CD14-positive monocyte (primary cell): ENCODE results near the gene F11R. TPM values are rescaled to one million over a fixed set of nuclear protein-coding genes. Genes with fewer than 3 reads are reported as not detected.
"Not testable (repeated sequence)": the region's sequence is repeated elsewhere in the genome, so short reads cannot be mapped to it uniquely, and the experiment has no call there.

ENCODE experiments used
- DNase-seq, 3 donors: peaks; one replicate each; pipeline ENCODE4 v3.0.0-alpha.2; 2011 to 2022
- H2AFZ ChIP-seq: 2 replicates; pipeline ENCODE4 v1.6.0; 2012; ENCODE audit warnings: mild to moderate bottlenecking, low read depth, low read length, inconsistent platforms; ENCODE audit not compliant: insufficient read depth, poor library complexity, severe bottlenecking
- H3K27ac ChIP-seq, 2 donors: 1 replicate in 1 of 2; 2 replicates in 1 of 2; pipeline ENCODE4 v1.5.1; 2012 to 2013; ENCODE audit warnings: low read length in 2 of 2, control low read depth in 1 of 2, inconsistent platforms in 1 of 2, low read depth in 1 of 2, mild to moderate bottlenecking in 1 of 2
- H3K27me3 ChIP-seq, 2 donors: one replicate each; pipeline versions ENCODE4 v1.6.0 to v1.6.1; 2011 to 2013; ENCODE audit warnings: low read length in 2 of 2; ENCODE audit not compliant: control insufficient read depth in 2 of 2, insufficient read depth in 2 of 2
- H3K36me3 ChIP-seq, 2 donors: replicated peaks in 1 of 2; 1 replicate in 1 of 2; 2 replicates in 1 of 2; pipeline versions ENCODE4 v1.5.1 to v1.6.1; 2012 to 2013; ENCODE audit warnings: low read length in 2 of 2, control low read depth in 1 of 2, inconsistent platforms in 1 of 2, mild to moderate bottlenecking in 1 of 2; ENCODE audit not compliant: insufficient read depth in 2 of 2, control insufficient read depth in 1 of 2
- H3K4me1 ChIP-seq, 2 donors: 1 replicate in 1 of 2; 2 replicates in 1 of 2; pipeline versions ENCODE4 v1.5.1 to v1.6.1; 2012 to 2013; ENCODE audit warnings: low read length in 2 of 2, control low read depth in 1 of 2, inconsistent platforms in 1 of 2, mild to moderate bottlenecking in 1 of 2, moderate library complexity in 1 of 2; ENCODE audit not compliant: insufficient read depth in 2 of 2, control insufficient read depth in 1 of 2
- H3K4me2 ChIP-seq: replicated peaks from 2 replicates; pipeline ENCODE3; 2012; ENCODE audit warnings: low read length, moderate library complexity, mild to moderate bottlenecking; ENCODE audit not compliant: poor library complexity, severe bottlenecking; ENCODE audit errors: extremely low read depth
- H3K4me3 ChIP-seq, 3 experiments: fragments of 200-600 bp in 1 of 3; sonication (generic) in 1 of 3; replicated peaks in 1 of 3; 1 replicate in 2 of 3; 2 replicates in 1 of 3; pipeline ENCODE4 v1.5.1; 2011 to 2013; ENCODE audit warnings: low read length in 3 of 3, mild to moderate bottlenecking in 3 of 3, control low read depth in 2 of 3, low read depth in 2 of 3, inconsistent platforms in 1 of 3, moderate library complexity in 1 of 3
- H3K79me2 ChIP-seq: 2 replicates; pipeline ENCODE4 v1.6.0; 2012; ENCODE audit warnings: mild to moderate bottlenecking, control low read depth, inconsistent platforms, low read length, moderate library complexity; ENCODE audit not compliant: insufficient read depth
- H3K9ac ChIP-seq: 2 replicates; pipeline ENCODE4 v1.6.0; 2017; ENCODE audit warnings: low read length, mild to moderate bottlenecking; ENCODE audit not compliant: insufficient read depth, poor library complexity, severe bottlenecking
- H3K9me3 ChIP-seq, 2 donors: replicated peaks in 1 of 2; 1 replicate in 1 of 2; 2 replicates in 1 of 2; pipeline versions ENCODE4 v1.5.1 to v1.6.1; 2012 to 2013; ENCODE audit warnings: low read length in 2 of 2, control low read depth in 1 of 2; ENCODE audit not compliant: control insufficient read depth in 1 of 2, insufficient read depth in 1 of 2
- H4K20me1 ChIP-seq: 2 replicates; pipeline ENCODE4 v1.6.0; 2012; ENCODE audit warnings: mild to moderate bottlenecking, low read length, control low read depth, moderate library complexity; ENCODE audit not compliant: insufficient read depth
- H3K27ac Mint-ChIP-seq, 7 donors: one replicate each; pipeline ENCODE4 v1.8.0; 2020; ENCODE audit warnings: mild to moderate bottlenecking in 7 of 7, mixed read lengths in 7 of 7, moderate library complexity in 6 of 7, inconsistent platforms in 2 of 7
- H3K27me3 Mint-ChIP-seq, 3 donors: one replicate each; pipeline ENCODE4 v1.8.0; 2021 to 2022; ENCODE audit warnings: low read depth in 3 of 3, mild to moderate bottlenecking in 3 of 3, mixed read lengths in 3 of 3, moderate library complexity in 3 of 3, inconsistent platforms in 1 of 3
- H3K36me3 Mint-ChIP-seq, 2 donors: one replicate each; pipeline ENCODE4 v1.8.0; 2020; ENCODE audit warnings: mixed read lengths in 2 of 2, inconsistent platforms in 1 of 2, mild to moderate bottlenecking in 1 of 2
- H3K4me1 Mint-ChIP-seq: one replicate; pipeline ENCODE4 v1.8.0; 2020; ENCODE audit warnings: mild to moderate bottlenecking, mixed read lengths
- H3K4me3 Mint-ChIP-seq, 2 donors: one replicate each; pipeline ENCODE4 v1.8.0; 2020; ENCODE audit warnings: mild to moderate bottlenecking in 2 of 2, mixed read lengths in 2 of 2, moderate library complexity in 1 of 2
- H3K9me3 Mint-ChIP-seq, 7 donors: one replicate each; pipeline ENCODE4 v1.8.0; 2020 to 2022; ENCODE audit warnings: mixed read lengths in 7 of 7, mild to moderate bottlenecking in 6 of 7, moderate library complexity in 6 of 7, inconsistent platforms in 2 of 7
- CTCF ChIP-seq: fragments of 200-600 bp; IDR thresholded peaks from one replicate; pipeline ENCODE4 v1.8.0; 2022; ENCODE audit warnings: antibody characterized with exemption, mild to moderate bottlenecking
- WGBS: methylation state at CpG from one replicate; pipeline ENCODE4 v1.1.5; 2013; ENCODE audit warnings: missing lambda C conversion rate; ENCODE audit not compliant: insufficient coverage; 5-methylcytosine and 5-hydroxymethylcytosine counted together
- intact Hi-C, 2 donors: fragments of 100-400 bp; cut with micrococcal nuclease; formaldehyde crosslinking; loops; one replicate each; pipeline versions ENCODE4 v1.15.0 to v1.15.1; 2023
- polyA plus RNA-seq, 3 donors: library from polyadenylated mRNA; depleted of rRNA in 1 of 3; unstranded in 2 of 3; stranded (reverse) in 1 of 3; fragments of 300-500 nt in 2 of 3; fragments of >200 nt in 1 of 3; fragmentation: Illumina TruSeq in 2 of 3; gene quantifications; 1 replicate in 2 of 3; 2 replicates in 1 of 3; pipeline ENCODE4 v1.2.3, GENCODE V29; 2012 to 2021

F11R gene
- polyA plus RNA-seq, 3 donors: 28.8 to 58.0 (median 35.9) TPM

GRCh38 chr1:160996178-160996577, 24.8 kb downstream of the F11R start:
- H3K4me1 Mint-ChIP-seq: peaks cover 7% of the 10 kb centered on the region
- Histone ChIP-seq H4K20me1 (no peaks in the 10 kb centered on the region), H3K4me1 (peaks cover 4 to 5% of the 10 kb centered on the region in 2 donors), H3K9ac (no peak overlapping the region), H3K36me3 (peaks cover 31 to 36% of the 10 kb centered on the region in 2 donors), H3K27ac (no peak overlapping the region), H3K4me3 (no peak overlapping the region), H3K4me2 (no peak overlapping the region), H3K9me3 (no peaks in the 10 kb centered on the region), H2AFZ (no peak overlapping the region), H3K79me2 (no peaks in the 10 kb centered on the region), H3K27me3 (no peaks in the 10 kb centered on the region)
- intact Hi-C loops: loop anchor here in 1 of 2 donors (10.0 kb wide), 2 partner anchors 59 to 149 kb away; no protein-coding TSS in a partner anchor
- no peak overlapping the region for H3K27ac Mint-ChIP-seq
- TF ChIP-seq CTCF: no peak
- peak in 1 of 3 donors; percentile 41 for DNase-seq
- peaks cover 0 to 1% (median 0%) of the 10 kb centered on the region in 3 donors for H3K27me3 Mint-ChIP-seq
- H3K36me3 Mint-ChIP-seq: peaks cover 38 to 49% of the 10 kb centered on the region in 2 donors
- no peak overlapping the region for H3K4me3 Mint-ChIP-seq
- 100% methylated on average over 3 of the region's 3 CpGs for WGBS
- no peaks in the 10 kb centered on the region for H3K9me3 Mint-ChIP-seq

- Histone ChIP-seq H3K4me1 (peaks cover 11 to 14% of the 10 kb centered on the region in 2 donors), H3K9me3 (no peaks in the 10 kb centered on the region), H3K79me2 (no peaks in the 10 kb centered on the region), H3K4me2 (no peak overlapping the region), H3K4me3 (no peak overlapping the region), H3K9ac (no peak overlapping the region), H3K36me3 (peaks cover 8 to 11% of the 10 kb centered on the region in 2 donors), H2AFZ (no peak overlapping the region), H4K20me1 (no peaks in the 10 kb centered on the region), H3K27me3 (no peaks in the 10 kb centered on the region), H3K27ac (no peak overlapping the region)
- 8% methylated on average over 2 of the region's 14 CpGs for WGBS
- peaks cover 1 to 3% (median 2%) of the 10 kb centered on the region in 3 donors for H3K27me3 Mint-ChIP-seq
- peak; percentile 30 for TF ChIP-seq CTCF
- no peak overlapping the region for H3K27ac Mint-ChIP-seq
- peaks cover 13 to 24% of the 10 kb centered on the region in 2 donors for H3K36me3 Mint-ChIP-seq
- H3K9me3 Mint-ChIP-seq: no peaks in the 10 kb centered on the region
- H3K4me3 Mint-ChIP-seq: no peak overlapping the region
- intact Hi-C loops: loop anchor here in 1 of 2 donors (5.0 to 10.0 kb wide), 3 partner anchors 61 to 161 kb away; no protein-coding TSS in a partner anchor
- DNase-seq: peak in 2 of 3 donors; percentile 12 to 26
- H3K4me1 Mint-ChIP-seq: peaks cover 15% of the 10 kb centered on the region
These were observed 27.3 kb downstream of the F11R start for GRCh38 chr1:160993544-160994193.

DNA sequence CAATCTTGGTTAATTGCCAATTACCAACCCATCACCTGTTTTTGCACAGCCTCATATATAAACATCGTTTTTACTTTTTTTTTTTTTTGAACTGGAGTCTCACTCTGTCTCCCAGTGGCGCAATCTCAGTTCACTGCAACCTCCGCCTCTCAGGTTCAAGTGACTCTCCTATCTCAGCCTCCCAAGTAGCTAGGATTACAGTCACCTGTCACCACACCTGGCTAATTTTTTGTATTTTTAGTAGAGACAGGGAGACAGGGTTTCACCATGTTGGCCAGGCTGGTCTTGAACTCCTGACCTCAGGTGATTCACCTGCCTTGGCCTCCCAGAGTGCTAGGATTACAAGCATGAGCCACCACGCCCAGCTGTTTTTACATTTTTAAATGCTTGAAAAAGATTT, 28.9 kb downstream of the F11R start:
- not testable (repeated sequence) for H3K9ac ChIP-seq, H3K27me3 ChIP-seq, H3K9me3 Mint-ChIP-seq, DNase-seq, H3K4me1 ChIP-seq, H3K4me2 ChIP-seq, H3K36me3 ChIP-seq, H3K27me3 Mint-ChIP-seq, H3K4me3 Mint-ChIP-seq, H3K4me3 ChIP-seq, H3K79me2 ChIP-seq, H4K20me1 ChIP-seq, H3K27ac Mint-ChIP-seq, H3K27ac ChIP-seq, H2AFZ ChIP-seq, H3K4me1 Mint-ChIP-seq, H3K9me3 ChIP-seq
- no CpG with 5 or more reads among the region's 4 CpGs for WGBS
- intact Hi-C loops: loop anchor here in 1 of 2 donors (5.0 to 10.0 kb wide), 3 partner anchors 63 to 160 kb away; no protein-coding TSS in a partner anchor
- H3K36me3 Mint-ChIP-seq: peaks cover 1 to 12% of the 10 kb centered on the region in 2 donors
